Endothelial cell of umbilical vein (primary cell): ENCODE results near the gene SDHA.

ENCODE experiments used
- CTCF ChIP-seq, 2 donors: IDR thresholded peaks; 1 replicate in 1 of 2; 2 replicates in 1 of 2; pipeline ENCODE4 v1.5.1; 2011; ENCODE audit warnings: low read length in 2 of 2, mild to moderate bottlenecking in 2 of 2, moderate library complexity in 2 of 2, control low read depth in 1 of 2, inconsistent platforms in 1 of 2, low read depth in 1 of 2; ENCODE audit not compliant: insufficient read depth in 1 of 2; ENCODE audit errors: extremely low read depth in 1 of 2
- FOS ChIP-seq: IDR thresholded peaks from 2 replicates; pipeline ENCODE4 v1.6.1; 2011; ENCODE audit warnings: mild to moderate bottlenecking, low read length, moderate library complexity, borderline replicate concordance; ENCODE audit not compliant: insufficient read depth
- JUN ChIP-seq: IDR thresholded peaks from 2 replicates; pipeline ENCODE4 v1.6.1; 2011; ENCODE audit warnings: borderline replicate concordance, low read depth; ENCODE audit not compliant: insufficient read length, insufficient read depth
- MAX ChIP-seq: IDR thresholded peaks from 2 replicates; pipeline ENCODE4 v1.6.1; 2011; ENCODE audit not compliant: insufficient read depth, insufficient read length
- POLR2AphosphoS5 ChIP-seq: IDR thresholded peaks from 2 replicates; pipeline ENCODE4 v1.6.1; 2012; ENCODE audit warnings: low read depth, mild to moderate bottlenecking, control low read depth, low read length, moderate library complexity; ENCODE audit not compliant: insufficient read depth

GRCh38 chr5:278646-279045 is 60.5 kb downstream of the SDHA start:
- TF ChIP-seq CTCF (IDR thresholded peaks at IDR 0.05; ENCODE audit: extremely low read depth in 1 of 2, insufficient read depth in 1 of 2, low read depth in 1 of 2, low read length in 2 of 2): no peak
- no peak for TF ChIP-seq FOS
- TF ChIP-seq POLR2AphosphoS5: no peak
- no peak for TF ChIP-seq JUN
- TF ChIP-seq MAX: no peak
